ENCODE measurements around the gene ABCC11. TPM values are rescaled to one million over a fixed set of nuclear protein-coding genes. Genes with fewer than 3 reads are reported as not detected.
A peak's percentile ranks its signal among the peaks of the same experiment; 100 is the strongest.

Gene ABCC11
- total and polyA plus RNA-seq, 2 of the 13 experiments (the other 11 are each of a cell fraction or from before 2014, with no cell fraction given), result 1.0 to 1.4 TPM

- peak; percentile 70; the same call in 1 of the 2 replicates for TF ChIP-seq ZBTB38 (CRISPR knock-in tag; IDR thresholded peaks at IDR 0.05)
Observed at GRCh38 chr16:48203974-48204824, 43.1 kb downstream of the ABCC11 start (continued).

- peak overlapping the region; percentile 3; the same call in 1 of the 2 replicates for H3K9ac ChIP-seq (ENCODE audit: insufficient read depth, low read depth, low read length)
- peak; percentile 70 for FAIRE-seq
- TF ChIP-seq ZNF619 (CRISPR knock-in tag; IDR thresholded peaks at IDR 0.05), result 0 out of 2 replicates have a peak, but pooled peaks have one; percentile 58
- no peak for TF ChIP-seq ZNF749 (CRISPR knock-in tag; IDR thresholded peaks at IDR 0.05; ENCODE audit: borderline replicate concordance)
- peak; percentile 38; the same call in 1 of the 2 replicates for TF ChIP-seq TBX2 (CRISPR knock-in tag; IDR thresholded peaks at IDR 0.05; ENCODE audit: borderline replicate concordance)
- peak; percentile 10; the same call in 1 of the 2 replicates for TF ChIP-seq RXRB (CRISPR knock-in tag; IDR thresholded peaks at IDR 0.05; ENCODE audit: borderline replicate concordance)
- no peak; the same call in 1 of the 2 replicates for TF ChIP-seq NR2F6 (IDR thresholded peaks at IDR 0.05)
- peak; percentile 61 for TF ChIP-seq NR2F6 (CRISPR knock-in tag; IDR thresholded peaks at IDR 0.05)
- TF ChIP-seq THRA (CRISPR knock-in tag; IDR thresholded peaks at IDR 0.05; ENCODE audit: borderline replicate concordance), result peak; percentile 20; the same call in 1 of the 2 replicates
- TF ChIP-seq ZNF839 (CRISPR knock-in tag; IDR thresholded peaks at IDR 0.05; ENCODE audit: borderline replicate concordance), result 0 out of 2 replicates have a peak, but pooled peaks have one; percentile 46
- TF ChIP-seq BORCS8-MEF2B (CRISPR knock-in tag; IDR thresholded peaks at IDR 0.05), result peak; percentile 55; the same call in 1 of the 2 replicates
- TF ChIP-seq KLF13 (CRISPR knock-in tag; IDR thresholded peaks at IDR 0.05), result 0 out of 2 replicates have a peak, but pooled peaks have one; percentile 50
- no peak for TF ChIP-seq ELK4 (CRISPR knock-in tag; IDR thresholded peaks at IDR 0.05; ENCODE audit: borderline replicate concordance)
- TF ChIP-seq SOX5 (CRISPR knock-in tag; IDR thresholded peaks at IDR 0.05; ENCODE audit: borderline replicate concordance), result 0 out of 2 replicates have a peak, but pooled peaks have one; percentile 10
- no peak for TF ChIP-seq ZNF317 (CRISPR knock-in tag; IDR thresholded peaks at IDR 0.05)
- no peak for TF ChIP-seq ZMYM3 (CRISPR knock-in tag; IDR thresholded peaks at IDR 0.05)
- TF ChIP-seq ARNT2 (CRISPR knock-in tag; IDR thresholded peaks at IDR 0.05; ENCODE audit: low read depth), result 0 out of 2 replicates have a peak, but pooled peaks have one; percentile 28
- TF ChIP-seq HDAC2 (CRISPR knock-in tag; IDR thresholded peaks at IDR 0.05), result 0 out of 2 replicates have a peak, but pooled peaks have one; percentile 16
- TF ChIP-seq RBM39 (IDR thresholded peaks at IDR 0.05; ENCODE audit: low read depth, low read length, poor library complexity, severe bottlenecking), result no peak
- 0 out of 2 replicates have a peak, but pooled peaks have one; percentile 54 for TF ChIP-seq ZNF567 (CRISPR knock-in tag; IDR thresholded peaks at IDR 0.05; ENCODE audit: borderline replicate concordance)
Observed at GRCh38 chr16:48201515-48202201, 45.7 kb downstream of the ABCC11 start.

More at GRCh38 chr16:48201515-48202201, 45.7 kb downstream of the ABCC11 start:
- peak overlapping the region; percentile 1; the same call in 1 of the 2 replicates for H3K4me2 ChIP-seq (ENCODE audit: low read depth, low read length)
- WGBS (ENCODE audit: low lambda C conversion rate), result 73% methylated on average over 6 of the region's 6 CpGs
- H3K36me3 ChIP-seq (replicated peaks in 1 of 2; ENCODE audit: control insufficient read depth in 1 of 2, insufficient read depth in 2 of 2, low read length in 2 of 2), result no peaks in the 10 kb centered on the region
- H3K27me3 ChIP-seq (ENCODE audit: control insufficient read depth in 1 of 2, insufficient read depth in 2 of 2, low read length in 2 of 2), result no peaks in the 10 kb centered on the region
- in situ Hi-C loops (cut with HindIII; ENCODE audit: extremely low pct_ligation_motif_present, low pct_unique_long_range_greater_than_20kb) (no loop called here), intact Hi-C loops (cut with micrococcal nuclease; ENCODE audit: unreplicated experiment) (no loop called here)
- BruUV-seq (replicated peaks), result no TSS peak
- no peaks in the 10 kb centered on the region for H3K79me2 ChIP-seq (ENCODE audit: insufficient read depth, low read length)
- POLR2A ChIA-PET, result interaction anchor here (1.0 to 1.1 kb wide), 2 partner anchors 35 to 42 kb away, joined by 3 to 5 read pairs; partner anchors contain the start of gene LONP2
- peaks cover 60% of the 10 kb centered on the region for H3K4me1 ChIP-seq (ENCODE audit: insufficient read depth, low read length)
- no peak overlapping the region for H2AFZ ChIP-seq (ENCODE audit: low read length)
- peak overlapping the region; percentile 7 for H3K27ac ChIP-seq (ENCODE audit: extremely low read length, insufficient read depth, low read length)
- ATAC-seq (no peak), DNase-seq (ENCODE audit: low spot score) (no peak)
- H3K4me3 ChIP-seq (replicated peaks in 1 of 3; ENCODE audit: insufficient read depth in 1 of 3, low read depth in 2 of 3, low read length in 3 of 3), result no peak overlapping the region
- CTCF ChIA-PET (ENCODE audit: low intra/inter-chr PET ratio, low total read pairs), result no interaction called here
- H3K9me3 ChIP-seq (ENCODE audit: low read length), result no peaks in the 10 kb centered on the region
- H4K20me1 ChIP-seq (ENCODE audit: insufficient read depth, low read length), result no peaks in the 10 kb centered on the region

Measured in HepG2 (cell line).